HG03159 (cell line): ENCODE measurements around the gene CHRDL2.
"Not testable (repeated sequence)": the region's sequence is repeated elsewhere in the genome, so short reads cannot be mapped to it uniquely, and the experiment has no call there.

ENCODE experiments used
- ATAC-seq: cut with Tn5 transposase; IDR thresholded peaks from one replicate; pipeline ENCODE4 v1.9.1; 2021; ENCODE audit warnings: mild to moderate bottlenecking, moderate library complexity; ENCODE audit not compliant: unreplicated experiment

The CHRDL2 gene, protein sequence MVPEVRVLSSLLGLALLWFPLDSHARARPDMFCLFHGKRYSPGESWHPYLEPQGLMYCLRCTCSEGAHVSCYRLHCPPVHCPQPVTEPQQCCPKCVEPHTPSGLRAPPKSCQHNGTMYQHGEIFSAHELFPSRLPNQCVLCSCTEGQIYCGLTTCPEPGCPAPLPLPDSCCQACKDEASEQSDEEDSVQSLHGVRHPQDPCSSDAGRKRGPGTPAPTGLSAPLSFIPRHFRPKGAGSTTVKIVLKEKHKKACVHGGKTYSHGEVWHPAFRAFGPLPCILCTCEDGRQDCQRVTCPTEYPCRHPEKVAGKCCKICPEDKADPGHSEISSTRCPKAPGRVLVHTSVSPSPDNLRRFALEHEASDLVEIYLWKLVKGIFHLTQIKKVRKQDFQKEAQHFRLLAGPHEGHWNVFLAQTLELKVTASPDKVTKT

DNA sequence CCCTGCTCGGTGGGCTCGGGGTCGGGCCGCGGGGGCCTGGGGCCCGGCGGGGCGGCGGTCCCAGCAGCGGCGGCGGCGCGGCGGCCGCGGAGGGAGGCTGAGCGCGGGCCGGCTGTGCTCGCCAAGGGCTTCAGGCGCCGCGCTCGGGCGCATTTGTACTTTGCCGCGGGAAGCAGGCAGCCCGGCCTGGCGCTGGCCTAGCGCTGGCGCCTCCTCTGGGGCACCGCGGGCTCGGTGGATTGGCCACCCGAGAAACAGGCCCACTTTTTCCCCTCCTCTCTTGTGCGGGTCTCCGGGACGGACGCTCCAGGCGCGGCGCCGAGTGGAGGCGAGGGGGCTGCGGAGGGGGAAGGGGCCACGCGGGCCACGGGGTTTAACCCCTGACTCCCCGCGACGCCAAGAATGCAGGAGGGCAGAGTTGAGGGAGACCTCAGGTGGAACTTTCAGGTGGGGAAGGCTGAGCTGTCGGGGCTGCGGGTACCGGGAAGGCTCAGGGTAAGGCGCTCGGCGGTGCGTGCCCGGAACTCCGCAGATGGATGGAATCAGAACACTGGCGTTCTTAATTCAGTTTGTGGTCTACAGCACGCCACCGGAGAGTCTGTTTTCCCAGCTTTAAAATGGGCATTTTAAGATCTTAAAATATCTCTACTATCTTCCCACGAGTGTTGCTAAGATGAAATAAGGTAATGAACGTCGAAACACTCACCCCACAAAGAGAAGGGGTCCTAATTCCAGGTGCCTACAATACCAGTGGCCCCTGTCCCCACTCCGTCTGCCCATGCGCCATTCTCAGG is at the start of gene CHRDL2:
TSS of gene CHRDL2 (minus strand) at position 126 of the 794 bp plus-strand sequence. CDS start 538 bp downstream, outside the sequence.
- ATAC-seq = no peak

DNA sequence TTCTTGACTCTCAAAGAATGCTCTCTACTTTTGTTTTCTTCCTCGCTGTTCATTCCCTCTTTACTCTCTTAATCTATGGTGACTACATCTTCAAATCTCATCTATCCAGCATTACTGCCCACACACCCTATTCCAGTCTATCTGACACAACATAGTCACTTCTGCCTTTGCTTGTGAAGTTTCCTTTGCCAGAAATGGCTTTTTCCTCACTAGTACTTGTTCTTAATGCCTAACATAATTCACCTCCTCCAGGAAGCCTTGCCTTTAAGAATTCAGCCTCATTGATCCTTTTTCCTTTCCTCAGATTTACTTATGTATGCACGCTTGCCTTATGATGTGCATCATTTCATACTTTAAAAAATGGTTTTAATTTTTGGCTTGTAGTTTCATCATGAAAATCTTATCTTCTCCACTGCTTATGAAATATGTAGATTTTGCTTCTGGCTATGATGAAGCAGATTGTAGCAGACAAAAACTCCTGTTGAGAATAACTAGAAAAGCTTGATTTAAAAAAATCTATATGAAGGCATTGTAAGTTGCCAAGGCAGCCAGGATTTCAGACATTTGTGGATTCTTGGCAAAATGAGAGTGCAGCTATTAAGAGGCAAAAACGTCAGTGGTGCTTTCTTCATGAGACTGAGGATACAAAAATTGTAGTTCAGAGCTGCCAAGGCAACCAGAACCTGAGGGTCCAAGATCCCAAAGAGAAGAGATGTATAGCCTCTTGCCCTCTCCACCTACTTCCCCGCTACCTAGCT is 49.2 kb upstream of the CHRDL2 start:
- ATAC-seq = no peak

DNA sequence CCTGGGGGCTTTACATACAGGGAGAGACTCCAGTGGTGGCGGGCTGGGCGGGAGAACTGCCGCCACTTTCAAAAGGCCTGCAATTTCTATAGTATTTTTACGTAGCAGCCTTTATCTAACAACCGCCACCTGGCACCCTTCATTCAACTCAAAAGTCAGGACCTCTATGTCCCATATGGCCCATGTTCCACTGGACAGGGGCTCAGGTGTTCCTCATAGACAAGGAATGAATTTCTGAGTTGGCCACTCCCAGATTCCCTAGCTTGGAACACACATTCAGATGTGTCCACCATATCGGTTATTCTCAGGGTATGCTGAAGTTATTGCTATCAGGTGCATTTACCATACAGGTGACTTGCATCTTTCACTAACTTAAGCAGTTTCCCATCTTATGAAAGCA is 47.4 kb upstream of the CHRDL2 start:
- no peak for ATAC-seq

DNA sequence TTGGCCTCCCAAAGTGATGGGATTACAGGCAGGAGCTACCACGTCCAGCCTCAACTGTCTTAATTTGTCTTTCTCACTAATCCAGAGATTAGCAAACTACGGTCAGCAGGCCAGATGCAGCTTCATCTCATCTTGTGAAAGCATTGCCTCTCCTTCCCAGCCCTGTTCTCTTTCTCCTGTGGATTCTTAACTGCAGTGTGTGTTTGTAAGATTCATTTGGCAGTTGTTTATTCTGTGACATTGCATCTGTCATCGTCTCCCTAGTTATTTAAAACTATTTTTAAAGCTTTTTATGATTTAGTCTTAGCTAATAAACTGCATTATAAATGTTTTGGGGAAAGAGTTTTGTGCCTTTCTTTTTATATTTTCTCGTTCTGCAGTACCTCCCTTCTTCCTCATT is 46.7 kb upstream of the CHRDL2 start:
- ATAC-seq = no peak

DNA sequence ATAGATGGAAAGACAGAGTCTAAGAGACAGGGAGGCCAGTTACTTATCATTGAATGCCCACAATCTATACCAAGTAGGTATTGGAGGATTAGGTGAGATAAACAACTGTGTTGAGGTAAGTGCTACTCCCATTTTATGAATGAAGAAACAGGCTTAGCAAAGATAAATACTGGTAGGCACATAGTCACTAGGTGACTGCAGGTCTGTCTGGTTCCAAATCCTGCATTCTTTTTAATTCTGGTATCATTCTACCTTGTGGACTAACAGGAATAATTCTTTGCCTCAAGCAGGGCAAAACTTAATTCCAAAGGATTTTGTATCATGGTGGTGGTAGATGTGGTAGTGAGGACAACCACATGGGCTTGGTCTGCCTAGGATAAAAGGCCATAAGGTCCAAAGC is 45.8 kb upstream of the CHRDL2 start:
- no peak for ATAC-seq

DNA sequence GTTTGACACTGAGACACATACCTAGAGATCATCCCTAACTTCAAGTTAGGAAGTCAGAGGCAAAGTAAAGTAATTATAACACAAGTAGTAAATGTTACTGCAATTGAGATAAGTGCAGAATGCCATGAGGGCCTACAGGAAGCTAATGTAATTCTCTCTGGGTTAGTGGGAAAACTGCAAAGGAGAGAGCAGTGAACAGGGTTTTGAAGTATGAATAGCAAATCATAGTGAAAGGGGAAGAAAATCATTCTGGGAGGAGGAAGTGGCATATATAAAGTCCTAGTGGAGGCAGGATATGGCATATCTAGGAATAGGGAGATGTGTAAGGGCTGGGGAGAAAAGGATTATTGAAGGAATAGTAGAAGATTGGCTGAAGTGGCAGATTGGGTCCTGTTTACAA is 45.3 kb upstream of the CHRDL2 start:
- ATAC-seq = no peak

DNA sequence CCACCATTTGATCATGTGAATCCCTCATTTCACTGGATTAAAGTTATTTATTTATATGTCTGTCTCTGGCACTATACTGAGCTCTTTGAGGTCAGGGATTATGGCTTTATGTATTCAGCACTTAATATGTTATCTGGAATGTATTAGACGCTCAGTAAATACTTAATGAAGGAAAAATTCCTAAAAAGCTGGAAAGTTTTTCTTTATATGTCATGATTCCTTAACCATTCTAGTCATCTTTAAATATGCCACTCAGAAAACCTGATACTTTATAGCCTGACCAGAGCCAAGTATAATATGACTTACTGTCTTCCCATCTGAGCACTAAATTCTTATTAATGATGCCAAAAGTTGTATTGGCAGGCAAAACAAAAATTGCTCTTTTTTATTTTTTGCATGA is 44.5 kb upstream of the CHRDL2 start:
- ATAC-seq = no peak

DNA sequence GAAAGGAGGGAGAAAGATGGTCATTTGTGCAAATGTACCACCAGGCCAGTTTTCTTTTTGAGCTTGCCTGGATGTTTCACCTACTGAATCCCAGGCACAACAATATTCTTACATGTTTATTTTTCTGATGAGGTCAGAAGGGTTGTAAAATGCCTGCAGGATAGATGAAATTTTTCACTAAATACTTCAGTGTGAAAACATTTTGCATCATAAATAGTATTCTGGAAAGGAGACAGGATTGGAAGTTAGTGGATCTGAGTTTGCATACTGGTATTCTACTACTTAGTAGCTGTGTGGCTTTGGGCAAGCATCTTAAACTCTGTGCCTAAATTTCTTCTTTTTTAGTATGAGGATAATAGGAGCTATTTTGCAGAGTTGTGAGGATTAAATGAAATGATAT is 42.2 kb upstream of the CHRDL2 start:
- no peak for ATAC-seq

DNA sequence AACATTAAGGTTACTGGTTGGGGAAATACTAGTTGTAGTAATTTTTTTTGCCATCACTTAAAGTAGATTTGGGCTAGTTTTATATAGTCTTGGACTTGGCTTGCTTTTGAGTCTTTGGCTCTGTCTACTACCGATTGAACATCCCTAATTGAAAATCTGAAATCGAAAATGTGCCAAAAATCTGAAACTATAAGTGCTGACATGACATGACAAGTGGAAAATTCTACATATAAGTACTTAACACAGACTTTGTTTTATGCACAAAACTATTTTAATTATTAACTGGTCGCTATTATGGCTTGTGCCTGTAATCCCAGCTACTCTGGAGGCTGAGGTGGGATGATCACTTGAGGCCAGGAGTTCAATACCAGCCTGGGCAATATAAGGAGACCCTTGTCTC is 39.9 kb upstream of the CHRDL2 start:
- no peak for ATAC-seq

DNA sequence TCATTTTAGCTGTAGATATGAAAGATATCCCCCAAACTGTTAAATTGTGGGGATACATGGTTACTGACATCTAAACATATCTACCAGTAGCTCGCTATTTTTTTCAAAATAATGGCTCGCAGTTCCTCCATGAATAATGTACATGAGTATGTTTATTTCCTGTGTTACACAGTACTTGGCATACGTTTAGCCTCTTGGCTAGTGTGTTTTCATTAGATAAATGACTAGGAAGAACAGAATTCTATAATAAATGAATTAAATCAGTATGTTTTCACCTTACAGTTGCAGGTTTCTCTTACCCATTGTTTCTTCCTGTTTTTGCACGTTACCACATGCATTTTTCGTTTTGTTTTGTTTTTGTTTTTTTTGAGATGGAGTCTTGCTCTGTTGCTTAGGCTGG is 39.2 kb upstream of the CHRDL2 start:
- ATAC-seq = no peak

DNA sequence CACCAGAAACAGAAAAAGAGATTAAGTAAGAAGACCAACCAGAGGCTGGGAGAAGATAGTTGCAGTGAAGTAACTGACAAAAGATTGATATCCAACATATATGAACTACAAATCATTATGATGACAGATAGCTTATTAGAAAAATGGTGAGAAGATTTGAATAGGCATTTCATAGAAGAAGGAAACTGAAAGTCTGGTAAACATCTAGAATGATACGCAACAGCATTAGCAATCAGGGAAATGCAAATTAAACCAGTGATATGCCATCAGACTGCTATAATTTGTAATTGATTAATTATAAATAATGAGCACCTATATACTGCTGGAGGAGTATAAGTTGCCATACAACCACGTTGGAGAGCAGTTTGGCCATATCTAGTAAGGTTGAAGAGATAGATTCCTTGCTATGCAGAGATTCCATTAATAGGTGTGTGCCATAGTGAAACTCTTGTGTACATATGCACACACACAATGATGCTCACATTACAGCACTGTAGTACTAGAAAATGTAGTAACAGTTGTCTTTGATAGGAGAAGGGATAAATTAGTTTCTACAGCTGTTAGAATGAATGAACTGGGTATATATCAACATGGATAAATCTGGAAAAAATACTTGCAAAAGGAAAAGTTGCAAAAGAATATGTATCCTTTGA is 38.0 kb upstream of the CHRDL2 start:
- no peak for ATAC-seq

DNA sequence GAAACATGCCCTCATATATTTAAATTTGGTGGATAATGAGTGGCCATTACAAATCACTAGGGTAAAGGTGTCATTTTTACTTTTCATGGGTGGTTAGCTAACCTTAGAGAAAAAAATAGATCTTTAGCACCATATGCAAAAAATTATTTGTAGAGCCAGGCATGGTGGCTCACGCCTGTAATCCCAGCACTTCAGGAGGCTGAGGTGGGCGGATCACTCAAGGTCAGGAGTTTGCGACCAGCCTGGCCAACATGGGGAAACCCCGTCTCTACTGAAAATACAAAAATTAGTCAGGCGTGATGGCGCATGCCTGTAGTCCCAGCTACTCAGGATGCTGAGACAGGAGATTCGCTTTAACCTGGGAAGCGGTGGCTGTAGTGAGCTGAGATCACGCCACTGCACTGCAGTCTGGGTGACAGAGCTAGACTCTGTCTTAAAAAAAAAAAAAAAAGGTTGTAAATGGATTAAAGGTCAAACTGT is 37.0 kb upstream of the CHRDL2 start:
- peak; percentile 52 for ATAC-seq

DNA sequence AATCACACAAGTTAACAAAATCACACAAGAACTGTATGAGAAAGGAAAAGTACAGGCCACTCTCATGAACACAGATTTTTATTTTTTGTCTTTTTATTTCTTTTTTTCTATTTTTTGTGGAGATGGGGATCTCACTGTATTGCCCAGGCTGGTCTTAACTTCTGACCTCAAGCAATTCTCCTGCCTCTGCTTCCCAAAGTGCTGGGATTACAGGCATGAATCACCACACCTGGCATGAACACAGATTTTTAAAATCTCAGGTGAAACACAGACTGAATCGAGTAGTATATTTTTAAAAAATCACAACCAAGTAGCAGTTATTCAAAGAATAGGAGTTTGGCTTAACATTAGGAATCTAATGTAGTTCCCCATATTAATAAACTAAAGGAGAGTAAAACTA is 35.7 kb upstream of the CHRDL2 start:
- no peak for ATAC-seq

DNA sequence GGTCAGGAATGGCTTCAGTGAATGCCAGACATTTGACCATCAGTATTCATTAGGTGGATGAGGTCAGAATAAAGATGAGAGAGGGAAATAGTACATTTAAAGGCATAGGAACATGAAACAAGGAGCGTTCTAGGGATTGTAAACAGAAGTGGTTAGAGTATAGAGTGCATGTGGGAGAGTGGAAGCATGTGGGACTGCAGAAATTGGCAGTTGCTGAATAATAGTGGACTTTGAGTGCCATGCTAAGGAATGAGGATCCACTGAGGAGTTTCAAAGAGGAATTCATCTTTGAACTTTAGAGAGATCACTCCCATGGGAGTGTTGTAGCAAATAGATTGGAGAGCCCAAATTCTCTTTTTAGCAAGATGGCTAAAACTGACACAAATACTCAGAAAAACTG is 25.3 kb upstream of the CHRDL2 start:
- ATAC-seq = no peak

DNA sequence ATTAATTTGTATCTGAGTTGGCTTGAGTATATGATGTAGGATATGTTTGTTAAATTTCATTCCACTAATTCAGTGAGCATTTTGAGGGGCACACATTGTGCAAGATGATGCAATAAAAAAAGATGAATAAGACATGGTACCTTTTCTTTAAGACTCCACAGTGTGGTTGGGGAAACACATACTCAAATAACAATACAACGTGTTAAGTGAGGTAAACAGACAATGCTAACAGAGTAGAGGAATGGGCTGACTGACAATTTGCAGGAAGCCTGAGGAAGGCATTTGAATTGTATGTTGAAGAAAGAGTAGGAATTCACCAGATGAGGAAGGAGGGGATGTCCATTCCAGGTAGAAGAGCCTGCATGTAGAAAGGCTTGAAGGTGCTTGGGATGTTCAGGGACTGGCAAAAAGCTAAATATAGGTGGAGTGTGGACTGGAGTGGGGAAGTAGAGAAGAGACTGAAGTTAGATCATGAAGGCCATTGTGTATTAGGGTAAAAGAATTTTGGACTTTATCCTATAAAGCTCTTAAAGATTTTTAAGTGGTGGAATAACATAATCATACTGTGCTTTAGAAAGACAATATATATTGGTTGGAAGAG is 24.3 kb upstream of the CHRDL2 start:
- no peak for ATAC-seq

DNA sequence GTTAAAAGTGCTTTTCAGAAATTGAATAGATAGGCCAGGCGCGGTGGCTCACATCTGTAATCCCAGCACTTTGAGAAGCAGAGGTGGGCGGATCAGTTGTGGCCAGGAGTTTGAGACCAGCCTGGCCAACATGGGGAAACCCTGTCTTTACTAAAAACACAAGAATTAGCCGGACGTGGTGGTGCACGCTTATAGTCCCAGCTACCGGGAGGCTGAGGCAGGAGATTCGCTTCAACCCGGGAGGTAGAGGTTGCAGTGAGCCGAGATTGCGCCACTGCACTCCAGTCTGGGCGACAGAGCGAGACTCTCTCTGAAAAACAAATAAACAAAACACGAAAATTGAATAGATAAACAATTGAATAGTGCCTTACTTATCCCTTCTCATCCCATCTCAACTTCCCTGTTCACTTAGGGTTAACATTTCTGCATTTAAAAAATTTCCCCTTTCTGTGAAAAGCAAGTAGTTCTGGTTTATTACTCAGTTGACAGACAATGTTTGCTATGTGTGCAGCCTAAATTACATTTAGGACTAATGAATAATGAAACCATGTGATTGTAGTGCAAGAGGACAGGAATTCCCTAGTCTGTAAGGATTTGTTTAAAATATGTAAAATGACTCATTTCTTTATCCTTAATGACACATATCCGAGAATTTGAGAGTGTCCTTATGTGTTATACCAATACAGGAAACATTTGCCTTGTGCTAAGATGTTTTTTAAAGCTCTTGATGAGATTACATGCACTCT is 23.5 kb upstream of the CHRDL2 start:
- ATAC-seq = no peak

DNA sequence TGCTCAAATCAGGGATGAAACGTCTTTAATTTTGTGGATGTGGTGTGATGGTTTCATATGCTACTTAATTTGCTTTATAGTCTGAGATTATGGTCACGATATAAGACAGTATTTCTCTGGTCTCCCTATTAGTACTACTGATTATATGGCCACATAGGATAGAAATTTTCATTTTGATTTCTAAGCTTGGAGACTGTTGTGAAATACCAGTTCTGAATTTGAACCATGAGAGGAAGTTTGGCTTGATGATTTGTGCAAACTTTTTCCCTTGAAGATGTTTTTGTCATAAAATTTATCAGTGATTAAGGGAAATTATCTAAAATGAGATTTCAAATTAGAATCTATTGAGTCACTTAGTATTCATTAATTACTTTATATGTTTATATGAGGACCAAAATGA is 20.1 kb upstream of the CHRDL2 start:
- no peak for ATAC-seq

DNA sequence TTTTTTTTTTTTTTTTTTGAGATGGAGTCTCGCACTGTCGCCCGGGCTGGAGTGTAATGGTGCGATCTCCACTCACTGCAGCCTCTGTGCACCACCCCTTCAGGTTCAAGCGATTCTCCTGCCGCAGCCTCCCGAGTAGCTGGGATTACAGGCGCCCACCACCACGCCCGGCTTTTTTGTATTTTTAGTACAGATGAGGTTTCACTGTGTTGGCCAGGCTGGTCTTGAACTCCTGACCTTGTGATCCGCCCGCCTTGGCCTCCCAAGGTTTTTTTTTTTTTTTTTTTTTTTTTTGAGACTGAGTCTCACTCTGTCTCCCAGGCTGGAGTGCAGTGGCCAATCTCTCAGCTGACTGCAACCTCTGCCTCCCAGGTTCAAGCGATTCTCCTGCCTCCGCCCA is 19.4 kb upstream of the CHRDL2 start:
- ATAC-seq = not testable (repeated sequence)

DNA sequence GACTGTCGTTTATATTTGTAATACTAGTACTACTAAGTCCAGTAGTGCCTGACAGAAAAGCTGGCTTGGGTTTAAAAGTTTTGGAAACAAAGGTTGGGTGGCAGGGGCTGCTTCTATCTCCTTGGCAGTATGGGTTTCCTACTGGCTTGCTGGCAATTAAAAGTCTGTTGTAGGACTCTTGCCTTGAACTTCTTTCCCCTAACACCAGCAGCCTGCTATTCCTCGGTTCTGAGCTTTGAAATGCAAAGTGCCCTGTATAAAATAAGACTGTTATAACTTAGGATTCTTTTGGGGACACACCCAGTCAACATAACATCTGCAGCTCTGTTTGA is 18.7 kb upstream of the CHRDL2 start:
- ATAC-seq = no peak
